ENCODE data around the gene IGFN1. TPM values are rescaled to one million over a fixed set of nuclear protein-coding genes. Genes with fewer than 3 reads are reported as not detected.
"Not testable (repeated sequence)": the region's sequence is repeated elsewhere in the genome, so short reads cannot be mapped to it uniquely, and the experiment has no call there.

Gene IGFN1
- total RNA-seq, 1 donor from 2014 or later: 0.05 TPM

DNA sequence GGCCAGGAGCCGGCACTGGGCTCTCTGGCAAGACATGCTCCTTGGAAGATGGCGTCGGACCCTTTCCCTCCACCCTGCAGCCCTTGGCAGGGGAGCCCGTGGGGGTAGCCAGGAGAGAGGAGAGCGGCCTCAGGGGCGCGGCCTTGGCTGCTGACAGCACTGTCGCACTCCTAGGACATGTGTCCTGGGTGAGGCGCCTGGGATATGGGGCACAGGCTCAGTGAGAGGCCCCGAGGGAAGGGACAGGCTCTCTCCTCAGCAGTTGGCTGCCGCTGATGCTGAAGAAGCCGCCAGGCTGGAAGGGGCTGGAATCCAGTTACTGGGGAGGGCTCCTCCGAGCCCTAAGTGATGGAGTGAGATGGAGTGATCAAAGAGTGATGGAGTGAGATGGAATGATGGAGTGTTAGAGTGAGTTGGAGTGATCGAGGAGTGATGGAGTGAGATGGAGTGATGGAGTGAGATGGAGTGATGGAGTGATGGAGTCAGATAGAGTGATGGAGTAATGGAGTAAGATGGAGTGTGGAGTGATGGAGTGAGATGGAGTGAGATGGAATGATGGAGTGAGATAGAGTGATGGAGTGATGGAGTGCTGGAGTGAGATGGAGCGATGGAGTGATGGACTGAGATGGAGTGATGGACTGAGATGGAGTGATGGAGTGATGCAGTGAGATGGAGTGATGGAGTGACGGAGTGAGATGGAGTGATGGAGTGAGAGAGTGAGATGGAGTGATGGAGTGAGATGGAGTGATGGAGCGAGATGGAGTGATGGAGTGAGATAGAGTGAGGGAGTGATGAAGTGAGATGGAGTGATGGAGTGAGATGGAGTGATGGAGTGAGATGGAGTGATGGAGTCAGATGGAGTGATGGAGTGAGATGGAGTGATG is 65.1 kb downstream of the IGFN1 start:
- intact Hi-C loops (cut with DNase I): loop anchor here (2.0 kb wide), 1 partner anchor 105 kb away; no protein-coding TSS in a partner anchor
- no peak for DNase-seq (ENCODE audit: low spot score)

- intact Hi-C loops (cut with DNase I): not testable (repeated sequence)
These were observed 67.5 kb downstream of the IGFN1 start for GRCh38 chr1:201258132-201258531.

DNA sequence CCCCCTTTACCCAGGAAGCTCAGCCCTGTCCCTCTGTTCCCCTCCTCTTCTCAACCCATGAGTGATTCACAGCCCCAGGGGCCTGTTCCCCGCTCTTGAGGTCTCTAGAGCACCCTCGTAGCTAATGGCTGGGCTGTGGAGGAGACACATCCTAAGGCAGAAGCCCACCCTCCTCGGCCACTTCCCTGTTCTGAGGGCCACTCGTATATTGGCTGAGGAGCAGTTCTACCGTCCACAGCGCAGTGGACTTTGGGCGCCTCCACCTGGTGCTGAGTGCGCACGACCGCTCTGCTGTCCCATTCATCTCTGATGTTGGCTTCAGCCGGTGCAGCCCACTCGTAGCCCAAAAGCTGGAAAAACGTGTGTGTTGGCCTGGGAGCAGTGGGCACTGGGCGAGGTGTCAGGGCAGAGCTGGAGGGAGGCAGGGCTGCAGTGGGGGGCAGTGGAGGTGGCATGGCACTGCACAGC is 68.2 kb downstream of the IGFN1 start:
- intact Hi-C loops (cut with DNase I): no loop called here

More at GRCh38 chr1:201258132-201258531, 67.5 kb downstream of the IGFN1 start:
- not testable (repeated sequence) for DNase-seq (ENCODE audit: low spot score)

DNA sequence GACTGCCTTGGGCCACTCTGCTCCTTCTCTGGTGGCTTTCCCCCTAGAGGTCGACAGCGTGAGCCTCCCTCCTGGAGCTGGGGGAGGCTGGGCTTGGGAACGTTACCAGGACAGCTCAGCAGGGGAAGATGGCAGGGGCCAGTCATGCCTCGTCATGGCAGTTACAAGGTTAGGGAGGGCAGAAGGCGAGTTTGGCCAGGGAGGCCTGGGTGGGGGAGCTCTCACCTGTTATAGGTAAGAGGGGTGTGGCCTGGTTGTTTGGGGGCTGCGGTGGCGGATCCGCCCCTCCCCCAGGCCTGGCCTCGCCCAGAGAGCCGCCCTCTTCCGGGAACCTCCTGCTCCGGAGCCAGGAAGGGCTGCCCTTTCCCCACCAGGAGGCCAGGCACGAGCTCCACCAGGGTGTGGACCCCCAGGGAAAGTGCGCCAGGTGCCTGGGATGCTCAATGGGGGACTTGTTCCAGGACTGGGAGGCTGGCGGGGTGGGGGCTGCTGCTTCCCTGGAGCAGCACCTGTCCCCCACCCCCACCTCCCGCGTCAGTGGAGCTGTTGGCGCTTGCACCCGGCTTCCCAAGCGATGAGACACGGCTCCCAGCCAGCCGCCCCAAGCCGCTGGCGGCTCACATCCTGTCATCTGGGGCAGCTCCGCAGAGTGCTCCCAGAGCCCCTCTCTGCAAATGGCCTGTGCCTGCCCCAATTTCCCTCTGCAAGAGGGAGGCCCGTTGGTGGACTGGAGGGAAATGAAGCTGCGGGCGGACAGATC is 69.0 kb downstream of the IGFN1 start:
- intact Hi-C loops (cut with DNase I): no loop called here
- DNase-seq (ENCODE audit: low spot score): no peak

More for the DNA sequence above, 68.2 kb downstream of the IGFN1 start:
- DNase-seq (ENCODE audit: low spot score): no peak

GRCh38 chr1:201260236-201260590 is 69.6 kb downstream of the IGFN1 start:
- DNase-seq (ENCODE audit: low spot score): no peak
- intact Hi-C loops (cut with DNase I): no loop called here

GRCh38 chr1:201260648-201261311 is 70.2 kb downstream of the IGFN1 start:
- no peak for DNase-seq (ENCODE audit: low spot score)
- intact Hi-C loops (cut with DNase I): no loop called here

DNA sequence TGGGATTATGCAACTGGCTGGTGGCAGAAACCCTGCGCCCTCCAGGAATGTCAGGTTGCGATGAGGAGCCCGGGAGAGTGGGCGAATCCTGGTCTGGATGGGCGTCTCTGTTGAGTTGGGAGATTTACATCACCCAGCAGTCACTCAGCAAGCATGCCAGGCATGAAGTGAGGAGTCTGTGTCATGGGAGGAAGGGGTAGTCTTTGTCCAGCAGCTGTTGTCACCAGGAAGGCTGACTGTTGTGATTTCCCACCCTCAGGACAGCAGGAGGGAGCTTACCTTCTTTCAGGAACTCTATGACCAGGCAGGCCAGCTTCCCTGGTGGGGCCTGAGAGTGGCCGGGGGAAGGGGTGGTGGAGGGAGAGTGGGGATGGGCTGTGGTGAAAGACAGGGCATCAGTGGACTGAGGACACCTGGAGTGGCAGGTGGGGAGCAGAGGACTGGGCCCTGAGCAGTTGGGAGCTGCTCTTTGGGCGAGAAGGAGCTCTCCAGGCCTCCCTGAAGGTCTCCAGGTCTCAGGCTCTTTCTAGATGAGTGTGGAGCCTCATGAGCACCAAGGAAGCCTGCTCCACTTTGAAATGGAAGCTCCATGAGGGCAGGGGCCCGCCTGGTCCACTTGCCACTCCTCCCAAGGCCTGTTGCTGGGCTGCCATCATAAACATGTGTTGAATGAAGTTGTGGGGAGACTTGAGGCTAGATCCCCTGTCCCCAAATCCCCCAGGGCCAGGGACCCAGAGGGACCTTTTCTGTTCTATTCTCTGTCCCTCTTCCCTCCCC is 71.3 kb downstream of the IGFN1 start:
- intact Hi-C loops (cut with DNase I): no loop called here
- DNase-seq (ENCODE audit: low spot score): peak; percentile 63

GRCh38 chr1:201262963-201263608 is 72.5 kb downstream of the IGFN1 start:
- intact Hi-C loops (cut with DNase I): no loop called here
- DNase-seq (ENCODE audit: low spot score): peak; percentile 56

- DNase-seq (ENCODE audit: low spot score): peak; percentile 61
- intact Hi-C loops (cut with DNase I): no loop called here
These were observed 73.4 kb downstream of the IGFN1 start for GRCh38 chr1:201264072-201264471.

DNA sequence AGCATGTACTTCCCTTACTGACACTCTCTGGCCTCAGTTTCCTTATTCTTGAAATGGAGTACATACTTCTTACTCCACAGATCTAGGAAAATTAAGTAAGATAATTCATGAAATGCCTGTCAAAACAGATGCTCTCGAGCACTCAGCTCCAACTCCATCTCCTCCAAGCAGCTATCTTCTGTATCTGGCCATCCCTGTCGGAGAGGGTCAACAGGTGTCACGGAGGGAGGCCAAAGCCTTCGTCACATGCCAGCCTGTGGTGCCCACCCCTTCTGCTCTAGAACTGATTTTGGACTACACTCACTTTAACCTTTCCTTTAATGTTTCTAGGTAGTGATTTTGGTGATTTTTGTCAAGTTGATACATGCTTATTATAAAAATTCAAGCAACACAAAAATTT is 73.9 kb downstream of the IGFN1 start:
- no peak for DNase-seq (ENCODE audit: low spot score)
- intact Hi-C loops (cut with DNase I): no loop called here

DNA sequence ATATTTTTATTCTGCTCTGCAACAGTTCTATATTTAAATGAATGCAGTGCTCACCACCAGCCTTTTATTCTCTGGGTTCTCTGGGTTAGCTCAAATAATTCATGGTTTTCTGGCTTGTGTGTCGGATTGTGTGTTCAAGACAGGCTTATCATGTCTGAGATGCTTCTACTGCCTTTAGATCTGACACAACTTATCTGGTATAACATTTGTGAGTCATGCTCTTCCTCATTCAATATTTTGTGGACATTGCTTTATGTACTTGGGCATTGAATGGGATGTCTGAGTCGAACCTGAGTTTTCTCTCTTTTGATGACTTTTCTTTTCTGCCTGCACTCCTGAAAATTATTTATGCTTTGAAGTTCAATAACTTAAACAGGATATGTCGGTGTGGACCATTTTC is 75.1 kb downstream of the IGFN1 start:
- no peak for DNase-seq (ENCODE audit: low spot score)
- intact Hi-C loops (cut with DNase I): no loop called here

GRCh38 chr1:201266276-201266675 is 75.7 kb downstream of the IGFN1 start:
- intact Hi-C loops (cut with DNase I): no loop called here

DNA sequence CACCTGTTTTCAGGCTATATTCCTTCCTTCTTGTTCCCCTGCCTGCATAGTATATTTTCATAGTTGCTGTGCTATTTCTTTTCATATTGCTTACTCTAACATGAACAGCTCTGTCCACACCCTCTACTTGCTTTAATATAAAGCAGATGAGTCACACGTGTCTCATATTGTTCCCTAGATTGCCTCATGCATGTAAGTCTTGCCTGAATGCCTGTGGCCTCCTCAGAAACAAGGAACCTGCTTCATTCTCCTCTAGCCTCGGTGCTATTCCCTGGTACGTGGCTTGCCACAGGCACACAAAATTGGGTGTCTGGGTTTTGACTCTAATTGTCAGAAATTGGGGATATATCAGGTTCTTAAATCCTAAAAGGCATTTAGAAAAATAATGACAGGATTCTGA is 76.2 kb downstream of the IGFN1 start:
- DNase-seq (ENCODE audit: low spot score): peak; percentile 4
- intact Hi-C loops (cut with DNase I): no loop called here

More at GRCh38 chr1:201266276-201266675, 75.7 kb downstream of the IGFN1 start:
- no peak for DNase-seq (ENCODE audit: low spot score)

DNA sequence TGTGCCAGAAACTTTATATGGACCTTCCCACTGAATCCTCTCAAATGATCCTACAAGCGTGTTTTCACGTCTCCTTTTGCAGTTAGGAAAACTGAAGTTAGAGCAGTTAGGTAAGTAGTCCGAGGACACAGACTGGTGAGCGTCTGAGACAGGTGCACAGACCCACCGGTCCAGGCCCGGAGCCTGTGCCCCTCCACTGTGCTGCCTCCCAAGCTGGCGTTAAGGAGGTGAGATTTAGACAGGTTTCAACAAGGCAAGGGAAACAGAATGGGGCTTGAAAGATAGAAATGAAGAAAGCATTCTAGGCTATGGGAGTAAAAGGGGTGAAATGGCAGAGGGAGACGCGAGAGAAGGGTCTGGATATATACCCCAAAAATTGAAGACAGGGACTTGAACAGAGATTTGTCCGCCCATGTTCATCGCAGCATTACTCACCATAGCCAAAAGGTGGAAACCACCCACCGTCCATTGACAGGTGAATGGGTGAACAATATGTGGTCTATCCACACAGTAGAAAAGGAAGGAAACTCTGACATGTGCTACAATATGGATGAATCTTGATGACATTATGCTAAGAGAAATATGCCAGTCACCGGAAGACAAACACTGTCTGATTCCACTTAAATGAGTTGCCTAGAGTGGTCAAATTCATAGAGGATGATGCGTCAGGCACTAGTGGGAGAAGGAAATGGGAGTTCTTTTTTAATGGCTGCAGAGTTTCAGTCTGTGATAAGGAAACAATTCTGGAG is 77.0 kb downstream of the IGFN1 start:
- DNase-seq (ENCODE audit: low spot score): peak; percentile 46
- intact Hi-C loops (cut with DNase I): no loop called here

GRCh38 chr1:201268604-201269151 is 78.1 kb downstream of the IGFN1 start:
- intact Hi-C loops (cut with DNase I): no loop called here
- peak; percentile 73 for DNase-seq (ENCODE audit: low spot score)

GRCh38 chr1:201269281-201269680 is 78.7 kb downstream of the IGFN1 start:
- intact Hi-C loops (cut with DNase I): no loop called here

DNA sequence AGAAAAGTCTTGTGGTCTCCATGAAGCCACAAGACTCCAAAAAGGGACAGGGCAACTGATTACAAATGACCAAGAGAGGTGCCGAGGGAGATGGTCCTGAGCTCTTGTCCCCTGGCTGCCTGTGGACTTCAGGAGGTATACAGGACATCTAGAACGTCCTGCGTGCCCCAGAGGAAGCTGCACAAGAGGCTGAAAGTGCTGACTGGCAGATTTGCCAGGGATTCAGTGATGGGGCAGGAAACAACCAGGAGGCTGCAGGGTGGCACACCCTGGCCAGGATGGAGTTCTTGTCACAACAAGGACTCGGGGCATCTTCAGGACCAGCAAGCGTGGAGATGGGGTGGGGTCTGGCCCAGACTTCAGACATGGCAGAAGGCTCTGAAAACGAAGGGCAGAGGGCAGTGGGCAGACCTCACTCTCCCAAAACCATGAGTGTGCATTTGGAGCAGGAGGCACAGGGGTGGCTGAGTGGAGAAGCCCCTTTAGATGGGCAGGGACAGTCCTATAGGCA is 79.3 kb downstream of the IGFN1 start:
- DNase-seq (ENCODE audit: low spot score): peak; percentile 26
- intact Hi-C loops (cut with DNase I): loop anchor here (5.0 kb wide), 1 partner anchor 132 kb away; no protein-coding TSS in a partner anchor

More at GRCh38 chr1:201269281-201269680, 78.7 kb downstream of the IGFN1 start:
- peak; percentile 46 for DNase-seq (ENCODE audit: low spot score)
